GM23248 (cell line): ENCODE results near the gene C1orf21. TPM values are rescaled to one million over a fixed set of nuclear protein-coding genes. Genes with fewer than 3 reads are reported as not detected.

Experiments
- DNase-seq: peaks from one replicate; pipeline ENCODE4 v3.0.0-alpha.2; 2015
- H2AFZ ChIP-seq: fragments of 200-600 bp; sonication (generic); 2 replicates; pipeline ENCODE4 v1.6.1; 2016; ENCODE audit warnings: antibody characterized with exemption
- H3F3A ChIP-seq: fragments of 200-600 bp; sonication (generic); 2 replicates; pipeline ENCODE4 v1.6.1; 2016; ENCODE audit warnings: mild to moderate bottlenecking, antibody characterized with exemption, mixed run types; ENCODE audit not compliant: insufficient read depth
- H3K27ac ChIP-seq: fragments of 200-600 bp; sonication (generic); 2 replicates; pipeline ENCODE4 v1.5.1; 2016; ENCODE audit warnings: mild to moderate bottlenecking
- H3K27me3 ChIP-seq: fragments of 200-600 bp; sonication (generic); replicated peaks from 2 replicates; pipeline ENCODE4 v1.6.1; 2016; ENCODE audit warnings: mild to moderate bottlenecking; ENCODE audit not compliant: insufficient read depth
- H3K36me3 ChIP-seq: fragments of 200-600 bp; sonication (generic); 2 replicates; pipeline ENCODE4 v1.6.1; 2016; ENCODE audit warnings: low read depth, mild to moderate bottlenecking
- H3K4me1 ChIP-seq: fragments of 200-600 bp; sonication (generic); 2 replicates; pipeline ENCODE4 v1.6.1; 2016; ENCODE audit warnings: mild to moderate bottlenecking; ENCODE audit not compliant: insufficient read depth
- H3K4me2 ChIP-seq: fragments of 200-600 bp; sonication (generic); one replicate; pipeline ENCODE4 v1.6.1; 2016; ENCODE audit warnings: mild to moderate bottlenecking; ENCODE audit not compliant: unreplicated experiment
- H3K4me3 ChIP-seq: fragments of 200-600 bp; sonication (generic); 2 replicates; pipeline ENCODE4 v1.5.1; 2016; ENCODE audit warnings: mild to moderate bottlenecking
- H3K79me2 ChIP-seq: fragments of 200-600 bp; sonication (generic); 2 replicates; pipeline ENCODE4 v1.6.1; 2016; ENCODE audit warnings: mild to moderate bottlenecking; ENCODE audit not compliant: insufficient read depth
- H3K9ac ChIP-seq: fragments of 200-600 bp; sonication (generic); 2 replicates; pipeline ENCODE4 v1.6.1; 2016; ENCODE audit warnings: mild to moderate bottlenecking
- H3K9me2 ChIP-seq: fragments of 200-600 bp; sonication (generic); 2 replicates; pipeline ENCODE4 v1.6.1; 2016; ENCODE audit warnings: mixed run types, mild to moderate bottlenecking, moderate library complexity; ENCODE audit not compliant: insufficient read depth
- H3K9me3 ChIP-seq: fragments of 200-600 bp; sonication (generic); one replicate; pipeline ENCODE4 v1.6.1; 2017; ENCODE audit warnings: low read depth
- H4K20me1 ChIP-seq: fragments of 200-600 bp; sonication (generic); 2 replicates; pipeline ENCODE4 v1.6.0; 2016; ENCODE audit not compliant: insufficient read depth
- EZH2 ChIP-seq: fragments of 200-600 bp; sonication (generic); IDR thresholded peaks from 2 replicates; pipeline ENCODE4 v1.6.1; 2018; ENCODE audit warnings: antibody characterized with exemption, mild to moderate bottlenecking; ENCODE audit not compliant: insufficient read depth, poor library complexity, severe bottlenecking
- EZH2phosphoT487 ChIP-seq: fragments of 200-600 bp; sonication (generic); IDR thresholded peaks from 2 replicates; pipeline ENCODE4 v1.6.1; 2018; ENCODE audit warnings: antibody characterized with exemption, moderate library complexity, mild to moderate bottlenecking, low read depth; ENCODE audit not compliant: insufficient read depth
- WGBS, 2 experiments: methylation state at CpG; one replicate each; pipeline ENCODE4 v1.1.6; 2015 to 2017; ENCODE audit warnings: low lambda C conversion rate in 2 of 2, low coverage in 1 of 2; ENCODE audit errors: missing lambda C conversion rate in 2 of 2; 5-methylcytosine and 5-hydroxymethylcytosine counted together
- in situ Hi-C: fragments of 300-500 bp; cut with MboI; formaldehyde crosslinking; loops from 2 replicates; pipeline ENCODE4 v1.15.0; 2020
- polyA plus RNA-seq: library from polyadenylated mRNA; unstranded; fragments of >200 nt; fragmentation: Nextera tagmentation; extraction: Ambion mirVana; gene quantifications from 2 replicates; pipeline ENCODE4 v1.2.1, GENCODE V29; 2016
- total RNA-seq: library from RNA; depleted of rRNA; stranded (reverse); fragments of >200 nt; shearing (Covaris generic); gene quantifications from 2 replicates; pipeline ENCODE4 v1.2.3, GENCODE V29; 2014

The C1orf21 gene
- total and polyA plus RNA-seq, 2 experiments from 2014 or later: 16.7 to 20.0 TPM

GRCh38 chr1:184646824-184647223, 260.0 kb downstream of the C1orf21 start:
- DNase-seq: no peak
- Histone ChIP-seq H3K9me3 (no peaks in the 10 kb centered on the region), H2AFZ (no peak overlapping the region), H3F3A (0 out of 2 replicates have a peak, but pooled peaks cover 3% of the 10 kb centered on the region), H4K20me1 (no peaks in the 10 kb centered on the region), H3K4me3 (no peak overlapping the region), H3K27me3 (peaks cover 12% of the 10 kb centered on the region; the same call in 1 of the 2 replicates), H3K9me2 (no peaks in the 10 kb centered on the region), H3K79me2 (no peaks in the 10 kb centered on the region), H3K36me3 (no peaks in the 10 kb centered on the region), H3K4me2 (no peak overlapping the region), H3K4me1 (peaks cover 9% of the 10 kb centered on the region; the same call in 1 of the 2 replicates), H3K27ac (no peak overlapping the region), H3K9ac (no peak overlapping the region)
- 80 to 81% methylated on average over 3 of the region's 3 CpGs for WGBS, 2 experiments
- in situ Hi-C loops: no loop called here
- TF ChIP-seq EZH2 (no peak), EZH2phosphoT487 (no peak)

GRCh38 chr1:184647471-184647870, 260.6 kb downstream of the C1orf21 start:
- H4K20me1 ChIP-seq: no peaks in the 10 kb centered on the region
- TF ChIP-seq EZH2: no peak
- no peak for TF ChIP-seq EZH2phosphoT487
- H3K79me2 ChIP-seq: no peaks in the 10 kb centered on the region
- peaks cover 8% of the 10 kb centered on the region; the same call in 1 of the 2 replicates for H3K27me3 ChIP-seq
- peak; percentile 21 for DNase-seq
- no peak overlapping the region for H2AFZ ChIP-seq
- H3K4me3 ChIP-seq: no peak overlapping the region
- 85 to 90% methylated on average over 4 of the region's 4 CpGs for WGBS, 2 experiments
- H3K4me2 ChIP-seq: no peak overlapping the region
- no peaks in the 10 kb centered on the region for H3K9me3 ChIP-seq
- H3K9me2 ChIP-seq: no peaks in the 10 kb centered on the region
- H3K36me3 ChIP-seq: no peaks in the 10 kb centered on the region
- in situ Hi-C loops: no loop called here
- H3K9ac ChIP-seq: no peak overlapping the region
- 0 out of 2 replicates have a peak, but pooled peaks cover 3% of the 10 kb centered on the region for H3F3A ChIP-seq
- H3K4me1 ChIP-seq: peaks cover 9% of the 10 kb centered on the region; the same call in 1 of the 2 replicates
- H3K27ac ChIP-seq: no peak overlapping the region

- TF ChIP-seq EZH2 (no peak), EZH2phosphoT487 (no peak)
- in situ Hi-C loops: no loop called here
- 79 to 86% methylated on average over 4 of the region's 4 CpGs for WGBS, 2 experiments
Measured at GRCh38 chr1:184648160-184648855, 261.5 kb downstream of the C1orf21 start.

GRCh38 chr1:184648856-184649201, 262.0 kb downstream of the C1orf21 start:
- Histone ChIP-seq H3K27ac (no peak overlapping the region), H2AFZ (0 out of 2 replicates have a peak overlapping the region, but pooled peaks have one; percentile 42), H3K9me2 (no peaks in the 10 kb centered on the region), H3K79me2 (no peaks in the 10 kb centered on the region), H4K20me1 (no peaks in the 10 kb centered on the region), H3K4me1 (peaks cover 9% of the 10 kb centered on the region; the same call in 1 of the 2 replicates), H3K4me2 (peak overlapping the region; percentile 44), H3K9ac (no peak overlapping the region), H3K4me3 (no peak overlapping the region), H3K9me3 (no peaks in the 10 kb centered on the region), H3K27me3 (peaks cover 4% of the 10 kb centered on the region; the same call in 1 of the 2 replicates), H3K36me3 (no peaks in the 10 kb centered on the region), H3F3A (0 out of 2 replicates have a peak, but pooled peaks cover 3% of the 10 kb centered on the region)
- no peak for DNase-seq
- WGBS, 2 experiments: 65 to 67% methylated on average over 6 of the region's 6 CpGs
- no peak for TF ChIP-seq EZH2phosphoT487
- in situ Hi-C loops: no loop called here

More at GRCh38 chr1:184648160-184648855, 261.5 kb downstream of the C1orf21 start:
- H3K27ac ChIP-seq: no peak overlapping the region
- H2AFZ ChIP-seq: no peak overlapping the region
- no peak for DNase-seq
- H3K36me3 ChIP-seq: no peaks in the 10 kb centered on the region
- no peaks in the 10 kb centered on the region for H3K79me2 ChIP-seq
- H4K20me1 ChIP-seq: no peaks in the 10 kb centered on the region
- H3K9me3 ChIP-seq: no peaks in the 10 kb centered on the region
- no peaks in the 10 kb centered on the region for H3K9me2 ChIP-seq
- H3K27me3 ChIP-seq: peaks cover 8% of the 10 kb centered on the region; the same call in 1 of the 2 replicates
- no peak overlapping the region for H3K4me3 ChIP-seq
- 0 out of 2 replicates have a peak, but pooled peaks cover 3% of the 10 kb centered on the region for H3F3A ChIP-seq
- H3K4me1 ChIP-seq: peaks cover 9% of the 10 kb centered on the region; the same call in 1 of the 2 replicates
- H3K4me2 ChIP-seq: no peak overlapping the region
- no peak overlapping the region for H3K9ac ChIP-seq
